HEK293 (cell line): ENCODE measurements around the gene NRIP2.
A peak's percentile ranks its signal among the peaks of the same experiment; 100 is the strongest.

Source experiments
- GLI4 ChIP-seq: fragments of 450-650 bp; formaldehyde crosslinking; IDR thresholded peaks from 2 replicates; pipeline ENCODE4 v1.5.1; 2016; ENCODE audit warnings: missing biosample characterization, missing genetic modification characterization
- KLF8 ChIP-seq: fragments of 450-650 bp; formaldehyde crosslinking; IDR thresholded peaks from 2 replicates; pipeline ENCODE4 v1.5.1; 2016; ENCODE audit warnings: missing biosample characterization, missing genetic modification characterization
- PRDM1 ChIP-seq: fragments of 450-650 bp; formaldehyde crosslinking; IDR thresholded peaks from 2 replicates; pipeline ENCODE4; 2016; ENCODE audit warnings: missing biosample characterization, missing genetic modification characterization
- PRDM2 ChIP-seq: fragments of 450-650 bp; formaldehyde crosslinking; IDR thresholded peaks from 2 replicates; pipeline ENCODE4 v1.5.1; 2016; ENCODE audit warnings: missing biosample characterization, missing genetic modification characterization, borderline replicate concordance
- RBAK ChIP-seq: fragments of 450-650 bp; formaldehyde crosslinking; IDR thresholded peaks from 2 replicates; pipeline ENCODE4 v1.5.1; 2016; ENCODE audit warnings: missing biosample characterization, missing genetic modification characterization
- ZBTB21 ChIP-seq: fragments of 450-650 bp; formaldehyde crosslinking; IDR thresholded peaks from 2 replicates; pipeline ENCODE4 v1.5.1; 2017; ENCODE audit warnings: missing biosample characterization, missing genetic modification characterization
- ZBTB6 ChIP-seq: fragments of 450-650 bp; formaldehyde crosslinking; IDR thresholded peaks from 2 replicates; pipeline ENCODE4 v1.5.1; 2017; ENCODE audit warnings: missing biosample characterization, missing genetic modification characterization
- ZFHX2 ChIP-seq: fragments of 450-650 bp; formaldehyde crosslinking; conservative IDR thresholded peaks from 2 replicates; pipeline ENCODE4 v1.5.1; 2016; ENCODE audit warnings: missing biosample characterization, missing genetic modification characterization
- ZNF138 ChIP-seq: fragments of 450-650 bp; formaldehyde crosslinking; IDR thresholded peaks from 2 replicates; pipeline ENCODE4 v1.5.1; 2016; ENCODE audit warnings: missing biosample characterization, missing genetic modification characterization, borderline replicate concordance
- ZNF157 ChIP-seq: fragments of 450-650 bp; formaldehyde crosslinking; IDR thresholded peaks from 2 replicates; pipeline ENCODE4 v1.5.1; 2016; ENCODE audit warnings: missing biosample characterization, missing genetic modification characterization
- ZNF16 ChIP-seq: fragments of 450-650 bp; formaldehyde crosslinking; IDR thresholded peaks from 2 replicates; pipeline ENCODE4 v1.5.1; 2016; ENCODE audit warnings: low read depth, missing biosample characterization, missing genetic modification characterization
- ZNF214 ChIP-seq: fragments of 450-650 bp; formaldehyde crosslinking; IDR thresholded peaks from 2 replicates; pipeline ENCODE4 v1.5.1; 2017; ENCODE audit warnings: missing biosample characterization, mild to moderate bottlenecking, missing genetic modification characterization, borderline replicate concordance
- ZNF324 ChIP-seq: fragments of 450-650 bp; formaldehyde crosslinking; IDR thresholded peaks from 2 replicates; pipeline ENCODE4 v1.5.1; 2016; ENCODE audit warnings: missing biosample characterization, missing genetic modification characterization
- ZNF350 ChIP-seq: fragments of 450-650 bp; formaldehyde crosslinking; IDR thresholded peaks from 2 replicates; pipeline ENCODE4 v1.5.0; 2017; ENCODE audit warnings: missing biosample characterization, mild to moderate bottlenecking, missing genetic modification characterization
- ZNF37A ChIP-seq: fragments of 450-650 bp; IDR thresholded peaks from 2 replicates; pipeline ENCODE4 v1.5.1; 2018; ENCODE audit warnings: missing biosample characterization, missing genetic modification characterization
- ZNF394 ChIP-seq: fragments of 450-650 bp; formaldehyde crosslinking; IDR thresholded peaks from 2 replicates; pipeline ENCODE4 v1.5.1; 2016; ENCODE audit warnings: missing biosample characterization, missing genetic modification characterization, mild to moderate bottlenecking, moderate library complexity, borderline replicate concordance
- ZNF404 ChIP-seq: fragments of 450-650 bp; formaldehyde crosslinking; IDR thresholded peaks from 2 replicates; pipeline ENCODE4 v1.5.1; 2017; ENCODE audit warnings: missing biosample characterization, missing genetic modification characterization
- ZNF426 ChIP-seq: fragments of 450-650 bp; formaldehyde crosslinking; IDR thresholded peaks from 2 replicates; pipeline ENCODE4 v1.5.1; 2017; ENCODE audit warnings: missing biosample characterization, missing genetic modification characterization, mild to moderate bottlenecking, inconsistent platforms, moderate library complexity
- ZNF514 ChIP-seq: fragments of 450-650 bp; formaldehyde crosslinking; IDR thresholded peaks from 2 replicates; pipeline ENCODE4 v1.5.1; 2016; ENCODE audit warnings: missing biosample characterization, missing genetic modification characterization
- ZNF549 ChIP-seq: fragments of 450-650 bp; IDR thresholded peaks from 2 replicates; pipeline ENCODE4 v1.5.1; 2018; ENCODE audit warnings: missing biosample characterization, missing genetic modification characterization, mild to moderate bottlenecking, inconsistent platforms, moderate library complexity
- ZNF561 ChIP-seq: fragments of 450-650 bp; IDR thresholded peaks from 2 replicates; pipeline ENCODE4 v1.5.1; 2018; ENCODE audit warnings: missing biosample characterization, missing genetic modification characterization, borderline replicate concordance
- ZNF600 ChIP-seq: fragments of 450-650 bp; formaldehyde crosslinking; IDR thresholded peaks from 2 replicates; pipeline ENCODE4 v1.5.1; 2016; ENCODE audit warnings: missing biosample characterization, missing genetic modification characterization
- ZNF629 ChIP-seq: fragments of 450-650 bp; formaldehyde crosslinking; IDR thresholded peaks from 2 replicates; pipeline ENCODE4 v1.5.1; 2017; ENCODE audit warnings: missing biosample characterization, missing genetic modification characterization
- ZNF776 ChIP-seq: fragments of 450-650 bp; formaldehyde crosslinking; IDR thresholded peaks from 2 replicates; pipeline ENCODE4 v1.5.0; 2017; ENCODE audit warnings: missing biosample characterization, missing genetic modification characterization, borderline replicate concordance
- ZNF791 ChIP-seq: fragments of 450-650 bp; formaldehyde crosslinking; IDR thresholded peaks from 2 replicates; pipeline ENCODE4 v1.5.1; 2016; ENCODE audit warnings: missing biosample characterization, missing genetic modification characterization
- ZSCAN23 ChIP-seq: fragments of 450-650 bp; formaldehyde crosslinking; IDR thresholded peaks from 2 replicates; pipeline ENCODE4 v1.5.1; 2016; ENCODE audit warnings: missing biosample characterization, missing genetic modification characterization
- TF ChIP-seq, protein P1 (sequence below): fragments of 450-650 bp; formaldehyde crosslinking; IDR thresholded peaks from 2 replicates; pipeline ENCODE4 v1.5.1; 2016; ENCODE audit warnings: missing biosample characterization, missing genetic modification characterization
- TF ChIP-seq, protein P2 (sequence below): fragments of 450-650 bp; formaldehyde crosslinking; IDR thresholded peaks from 2 replicates; pipeline ENCODE4 v1.5.1; 2017; ENCODE audit warnings: missing biosample characterization, missing genetic modification characterization

Gene NRIP2

DNA sequence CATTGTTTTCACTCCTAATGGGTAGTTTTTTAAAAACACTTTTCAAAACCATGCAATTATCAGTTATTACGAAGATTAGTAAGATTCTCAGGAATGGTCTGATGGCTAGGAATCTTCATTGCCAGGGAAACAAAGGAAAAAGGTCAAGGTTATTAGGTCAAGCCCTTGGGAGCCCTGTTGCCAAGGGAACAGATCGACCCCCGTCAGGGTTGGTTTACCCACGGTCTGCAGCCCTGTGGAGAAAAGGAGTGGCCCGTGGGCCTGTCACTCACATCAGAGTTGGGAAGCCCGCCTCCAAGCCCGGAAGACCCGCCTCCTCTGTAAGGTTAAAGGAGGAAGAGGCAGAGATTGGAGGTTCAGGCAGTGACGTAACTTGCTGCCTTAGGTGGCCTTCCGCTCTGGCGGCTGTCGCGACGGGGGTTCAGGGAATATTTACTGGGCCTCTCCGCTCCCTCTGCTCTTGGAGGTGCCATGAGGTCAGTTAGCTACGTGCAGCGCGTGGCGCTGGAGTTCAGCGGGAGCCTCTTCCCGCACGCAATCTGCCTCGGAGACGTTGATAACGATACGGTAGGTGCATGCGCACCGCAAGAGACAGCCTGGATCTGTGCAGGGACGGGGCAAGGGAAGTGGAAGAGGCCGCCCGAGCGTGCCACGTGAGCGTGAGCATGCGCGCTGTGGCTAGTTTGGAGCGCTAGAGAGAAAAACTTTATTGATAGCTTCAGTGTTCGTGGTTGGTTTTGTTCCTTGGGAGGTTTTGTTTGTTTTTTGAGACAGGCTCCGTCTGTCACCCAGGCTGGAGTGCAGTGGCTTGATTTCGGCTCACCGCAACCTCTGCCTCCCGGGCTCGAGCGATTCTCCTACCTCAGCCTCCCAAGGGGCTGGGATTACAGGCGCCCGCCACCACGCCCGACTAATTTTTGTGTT lies 22.3 kb downstream of the NRIP2 start, which contains the start of gene ITFG2 (continued):
- TF ChIP-seq ZNF394 (peak; percentile 84; the same call in 1 of the 2 replicates), ZNF16 (no peak), ZNF214 (tag by site-specific recombination) (no peak), KLF8 (tag by site-specific recombination) (peak; percentile 94), ZNF138 (tag by site-specific recombination) (no peak), RBAK (tag by site-specific recombination) (0 out of 2 replicates have a peak, but pooled peaks have one; percentile 35), PRDM1 (tag by site-specific recombination) (no peak), ZNF426 (tag by site-specific recombination) (no peak), ZNF37A (no peak), ZNF629 (tag by site-specific recombination) (peak; percentile 100), ZSCAN23 (tag by site-specific recombination) (peak; percentile 86; the same call in 1 of the 2 replicates), ZNF514 (no peak), ZNF600 (tag by site-specific recombination) (peak; percentile 98), ZNF324 (tag by site-specific recombination) (peak; percentile 99), ZNF404 (tag by site-specific recombination) (no peak), ZNF791 (tag by site-specific recombination) (no peak), ZBTB21 (tag by site-specific recombination) (peak; percentile 99), ZFHX2 (tag by site-specific recombination) (no peak; the same call in 1 of the 2 replicates), ZNF549 (tag by site-specific recombination) (no peak), ZNF350 (no peak), GLI4 (tag by site-specific recombination) (peak; percentile 99), ZNF776 (tag by site-specific recombination) (no peak), PRDM2 (tag by site-specific recombination) (no peak), ZBTB6 (tag by site-specific recombination) (peak; percentile 90), ZNF157 (no peak), ZNF561 (tag by site-specific recombination) (peak; percentile 96)
- TF ChIP-seq, protein P1, sequence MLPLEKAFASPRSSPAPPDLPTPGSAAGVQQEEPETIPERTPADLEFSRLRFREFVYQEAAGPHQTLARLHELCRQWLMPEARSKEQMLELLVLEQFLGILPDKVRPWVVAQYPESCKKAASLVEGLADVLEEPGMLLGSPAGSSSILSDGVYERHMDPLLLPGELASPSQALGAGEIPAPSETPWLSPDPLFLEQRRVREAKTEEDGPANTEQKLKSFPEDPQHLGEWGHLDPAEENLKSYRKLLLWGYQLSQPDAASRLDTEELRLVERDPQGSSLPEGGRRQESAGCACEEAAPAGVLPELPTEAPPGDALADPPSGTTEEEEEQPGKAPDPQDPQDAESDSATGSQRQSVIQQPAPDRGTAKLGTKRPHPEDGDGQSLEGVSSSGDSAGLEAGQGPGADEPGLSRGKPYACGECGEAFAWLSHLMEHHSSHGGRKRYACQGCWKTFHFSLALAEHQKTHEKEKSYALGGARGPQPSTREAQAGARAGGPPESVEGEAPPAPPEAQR, result peak; percentile 51; the same call in 1 of the 2 replicates
- TF ChIP-seq, protein P2, sequence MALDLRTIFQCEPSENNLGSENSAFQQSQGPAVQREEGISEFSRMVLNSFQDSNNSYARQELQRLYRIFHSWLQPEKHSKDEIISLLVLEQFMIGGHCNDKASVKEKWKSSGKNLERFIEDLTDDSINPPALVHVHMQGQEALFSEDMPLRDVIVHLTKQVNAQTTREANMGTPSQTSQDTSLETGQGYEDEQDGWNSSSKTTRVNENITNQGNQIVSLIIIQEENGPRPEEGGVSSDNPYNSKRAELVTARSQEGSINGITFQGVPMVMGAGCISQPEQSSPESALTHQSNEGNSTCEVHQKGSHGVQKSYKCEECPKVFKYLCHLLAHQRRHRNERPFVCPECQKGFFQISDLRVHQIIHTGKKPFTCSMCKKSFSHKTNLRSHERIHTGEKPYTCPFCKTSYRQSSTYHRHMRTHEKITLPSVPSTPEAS (tag by site-specific recombination), result peak; percentile 44; the same call in 1 of the 2 replicates
